GM19351 (cell line): ENCODE results near the gene ACO1.
"Not testable (repeated sequence)": the region's sequence is repeated elsewhere in the genome, so short reads cannot be mapped to it uniquely, and the experiment has no call there.

Experiments
- ATAC-seq: cut with Tn5 transposase; IDR thresholded peaks from one replicate; pipeline ENCODE4 v1.9.1; 2021; ENCODE audit warnings: mild to moderate bottlenecking, moderate library complexity; ENCODE audit not compliant: unreplicated experiment

ACO1 gene

GRCh38 chr9:32384364-32385151, at the start of gene ACO1:
Gene ACO1 (plus strand): TSS chr9:32384643. CDS start chr9:32405507, 20,864 bp downstream.
- peak; percentile 95 for ATAC-seq

GRCh38 chr9:32334916-32335895, 49.2 kb upstream of the ACO1 start:
- no peak for ATAC-seq

- peak; percentile 77 for ATAC-seq
Observed at GRCh38 chr9:32339424-32339823, 45.0 kb upstream of the ACO1 start.

- no peak for ATAC-seq
Observed at GRCh38 chr9:32340361-32340760, 44.1 kb upstream of the ACO1 start.

GRCh38 chr9:32344551-32345182, 39.8 kb upstream of the ACO1 start:
- peak; percentile 41 for ATAC-seq

GRCh38 chr9:32345243-32345642, 39.2 kb upstream of the ACO1 start:
- ATAC-seq = no peak

- no peak for ATAC-seq
Observed at GRCh38 chr9:32347571-32347970, 36.9 kb upstream of the ACO1 start.

- no peak for ATAC-seq
Observed at GRCh38 chr9:32348106-32348695, 36.2 kb upstream of the ACO1 start.

- ATAC-seq = no peak
Observed at GRCh38 chr9:32349013-32349412, 35.4 kb upstream of the ACO1 start.

DNA sequence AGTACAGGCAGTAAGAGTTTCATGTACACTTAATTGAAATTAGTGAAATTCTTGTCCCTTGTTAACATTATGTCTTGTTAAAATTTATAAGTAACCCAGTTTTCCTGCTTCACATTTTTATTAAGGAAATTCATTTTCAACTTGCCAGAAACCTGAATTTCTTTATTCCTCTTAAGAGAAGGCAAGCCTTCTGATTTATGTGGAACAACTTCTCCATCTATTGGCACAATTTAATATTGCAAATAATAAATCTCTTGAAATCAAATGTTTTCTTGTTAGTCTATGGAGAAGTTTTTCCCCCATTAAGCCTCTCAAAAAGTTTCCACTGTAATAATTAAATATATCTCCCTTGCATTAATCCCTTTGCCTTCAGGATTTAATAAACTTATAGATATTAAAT, 33.8 kb upstream of the ACO1 start:
- ATAC-seq = no peak

DNA sequence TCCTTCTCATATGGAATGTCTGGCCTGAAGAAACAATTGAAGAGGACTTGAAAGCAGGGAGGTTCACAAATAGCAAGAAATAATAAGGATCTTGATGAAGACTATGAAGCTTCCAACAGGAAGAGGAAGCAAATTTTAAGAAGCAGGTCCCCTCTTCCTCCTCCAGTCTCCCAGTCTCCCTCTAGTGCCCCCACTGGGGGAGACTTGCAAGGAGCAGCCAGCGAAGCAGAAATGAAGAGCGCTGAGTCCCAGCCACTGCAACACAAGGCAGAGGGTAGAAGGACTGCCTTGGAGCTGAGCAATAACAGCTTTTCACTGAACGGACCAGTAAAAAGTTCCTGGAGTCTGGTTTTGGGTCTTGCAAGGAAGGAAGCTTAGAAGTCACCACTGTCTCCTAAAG, 32.6 kb upstream of the ACO1 start:
- ATAC-seq = no peak

DNA sequence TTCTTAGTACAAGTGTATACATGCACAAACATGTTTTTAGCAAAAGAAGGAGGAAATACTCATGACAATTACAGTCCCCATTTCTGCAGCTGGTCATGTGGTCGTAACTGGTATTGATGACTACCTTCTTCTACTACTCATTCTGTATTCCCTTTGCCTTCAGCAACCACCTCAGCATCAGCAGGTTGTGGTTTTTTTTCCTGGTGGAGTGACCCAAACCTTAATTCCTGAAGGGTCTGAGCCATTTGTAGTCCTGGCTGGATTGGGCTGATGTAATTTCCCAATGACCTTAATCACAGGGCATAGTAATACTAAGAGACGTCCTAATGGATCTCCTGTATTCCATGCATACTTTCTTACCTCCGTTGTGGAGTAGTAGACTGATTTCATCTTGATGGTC, 31.0 kb upstream of the ACO1 start:
- ATAC-seq = not testable (repeated sequence)

DNA sequence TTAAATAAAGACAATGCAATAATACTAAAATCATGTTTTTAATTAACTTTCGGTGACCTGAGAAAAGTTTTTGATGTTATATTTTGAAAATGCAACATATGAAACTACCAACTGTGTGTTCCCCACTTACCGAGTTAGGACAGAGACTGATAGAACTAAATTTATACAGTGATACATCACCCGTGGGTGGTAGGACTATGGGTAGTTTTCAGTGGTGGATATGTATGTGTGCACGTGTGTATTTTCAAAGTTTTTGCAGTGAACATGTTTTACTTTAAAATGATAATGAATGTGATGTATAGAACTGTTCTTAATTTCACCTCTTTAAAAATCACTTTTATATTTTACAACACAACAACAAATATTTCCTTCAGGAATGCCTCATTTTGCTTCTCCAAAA, 25.0 kb upstream of the ACO1 start:
- ATAC-seq = no peak

GRCh38 chr9:32360983-32361673, 23.3 kb upstream of the ACO1 start:
- ATAC-seq = no peak

DNA sequence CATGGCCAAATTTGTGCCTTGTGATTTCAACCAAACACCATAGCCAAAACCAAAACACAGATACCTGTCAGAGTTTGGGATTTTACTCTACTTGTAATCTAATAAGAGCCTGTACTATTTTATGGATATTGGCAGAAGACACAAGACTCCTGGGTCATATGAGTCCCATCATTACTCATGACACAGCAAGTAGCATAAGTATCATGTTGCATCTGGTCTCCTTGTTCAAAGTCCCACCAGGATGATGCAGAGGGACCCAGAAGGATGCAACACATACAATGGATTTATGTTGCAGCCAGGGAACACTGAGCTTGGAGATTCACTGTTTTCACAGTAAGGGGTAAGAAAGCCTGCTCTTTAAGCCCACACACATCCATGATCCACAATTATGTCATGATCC, 13.2 kb upstream of the ACO1 start:
- ATAC-seq = no peak

DNA sequence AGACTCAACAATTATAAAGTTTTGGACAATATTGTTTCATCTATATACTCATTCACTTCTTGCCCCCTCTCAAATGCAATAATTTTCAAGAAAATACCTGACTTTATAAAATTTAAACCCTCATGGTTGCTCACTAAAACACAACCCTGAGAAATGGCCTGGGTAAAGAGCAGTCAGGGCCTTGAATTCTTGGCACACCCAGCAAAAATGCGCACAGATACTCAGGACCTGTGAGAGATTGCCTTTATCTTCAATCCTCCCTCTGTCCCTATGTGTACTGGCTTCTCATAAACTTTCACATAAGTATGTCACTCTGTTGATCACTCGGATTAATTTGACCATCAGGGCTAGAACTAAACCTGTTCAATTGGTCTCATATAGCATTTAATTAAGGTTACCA, 12.8 kb upstream of the ACO1 start:
- no peak for ATAC-seq

DNA sequence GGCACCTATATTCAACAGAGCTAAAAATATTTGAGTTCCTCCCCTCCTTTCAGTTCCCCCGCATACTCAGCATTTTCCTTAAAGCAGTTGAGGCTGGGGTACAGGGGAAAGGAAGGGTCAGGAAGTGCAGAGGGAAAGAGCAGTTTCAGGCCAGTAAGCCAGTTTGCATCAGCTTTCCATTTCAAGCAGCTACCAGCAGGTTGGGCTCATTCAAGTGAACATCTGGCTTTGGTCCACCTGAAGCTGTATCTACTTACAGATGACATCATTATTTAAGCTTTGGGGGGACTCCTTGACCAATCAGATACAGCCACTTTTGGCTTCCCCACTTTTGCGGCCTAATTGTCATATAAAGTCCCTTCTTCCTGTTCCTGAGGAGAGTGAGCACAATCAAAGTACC, 8.2 kb upstream of the ACO1 start:
- no peak for ATAC-seq

DNA sequence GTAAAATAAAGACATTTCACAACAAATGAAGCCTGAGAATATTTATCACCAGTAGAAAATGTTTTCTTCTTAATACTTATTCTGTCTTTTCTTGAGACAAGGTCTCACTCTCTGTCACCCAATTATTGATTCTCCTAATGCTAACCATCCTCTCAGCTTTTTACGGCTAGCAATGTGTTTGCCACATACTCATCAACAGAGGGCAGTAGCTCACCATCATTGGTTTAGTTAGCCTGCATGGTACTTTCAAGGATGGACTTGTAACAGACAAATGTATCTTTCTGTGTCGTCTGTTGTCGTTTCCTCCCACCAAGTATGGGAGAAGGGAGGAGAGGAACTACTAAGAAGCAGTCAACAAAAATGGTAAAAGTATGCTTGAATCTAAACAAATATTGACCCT, 5.9 kb upstream of the ACO1 start:
- ATAC-seq = peak; percentile 78

DNA sequence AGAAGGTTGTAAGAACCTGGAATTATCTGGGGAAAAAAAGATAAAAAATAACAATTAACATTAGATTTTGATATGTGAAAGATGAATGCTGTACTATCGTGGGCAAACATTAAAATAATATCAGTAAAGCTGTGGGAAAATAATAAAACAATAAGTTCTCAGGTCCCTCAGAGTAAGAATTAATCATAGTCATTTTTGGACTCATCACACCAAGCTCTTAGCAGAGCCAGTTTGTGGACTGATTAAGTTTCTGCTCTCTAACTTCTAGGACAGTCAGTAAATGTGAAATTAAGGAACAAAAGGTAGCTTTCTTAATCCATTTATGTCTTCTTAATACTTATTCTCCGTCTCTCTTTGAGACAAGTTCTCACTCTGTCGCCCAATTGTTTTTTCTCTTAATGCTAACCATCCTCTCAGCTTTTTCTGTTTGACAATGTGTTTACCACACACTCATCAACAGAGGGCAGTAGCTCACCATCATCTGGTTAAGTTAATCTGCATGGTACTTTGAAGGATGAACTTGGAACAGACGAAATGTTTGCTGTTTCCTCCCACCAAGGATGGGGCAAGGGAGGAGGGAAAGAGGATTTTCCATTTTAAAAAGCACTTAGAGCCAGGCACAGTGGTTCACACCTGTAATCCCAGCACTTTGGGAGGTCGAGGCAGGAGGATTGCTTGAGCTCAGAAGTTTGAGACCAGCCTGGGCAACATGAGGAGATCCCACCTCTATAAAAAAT, 5.3 kb upstream of the ACO1 start:
- peak; percentile 77 for ATAC-seq

GRCh38 chr9:32380944-32381343, 3.5 kb upstream of the ACO1 start:
- no peak for ATAC-seq
